Measurements from ENCODE around the gene KMO.

GRCh38 chr1:241610056-241610815 is 78.1 kb downstream of the KMO start:
- TF ChIP-seq MYC (IDR thresholded peaks at IDR 0.05; ENCODE audit: low read depth, low read length) (no peak), CTCF (IDR thresholded peaks at IDR 0.05; ENCODE audit: extremely low read depth in 1 of 2, insufficient read depth in 1 of 2, low read depth in 1 of 2, low read length in 2 of 2) (no peak)

Data from endothelial cell of umbilical vein (primary cell).